Duodenal mucosa (tissue), 2 donors: ENCODE data around the gene FGF8.

Experiments
- H3K27ac ChIP-seq: one replicate; pipeline ENCODE4 v1.7.0; 2013; ENCODE audit warnings: low read depth, low read length
- H3K27me3 ChIP-seq, 2 donors: one replicate each; pipeline ENCODE4 v1.7.0; 2013; ENCODE audit warnings: low read length in 2 of 2, control low read depth in 1 of 2; ENCODE audit not compliant: insufficient read depth in 2 of 2, control insufficient read depth in 1 of 2
- H3K36me3 ChIP-seq, 2 donors: one replicate each; pipeline ENCODE4 v1.7.0; 2013; ENCODE audit warnings: low read length in 2 of 2, control low read depth in 1 of 2; ENCODE audit not compliant: insufficient read depth in 2 of 2, control insufficient read depth in 1 of 2
- H3K4me1 ChIP-seq, 2 donors: one replicate each; pipeline ENCODE4 v1.7.0; 2013; ENCODE audit warnings: low read length in 2 of 2, control low read depth in 1 of 2; ENCODE audit not compliant: insufficient read depth in 2 of 2, control insufficient read depth in 1 of 2
- H3K4me3 ChIP-seq, 2 donors: one replicate each; pipeline ENCODE4 v1.7.0; 2013; ENCODE audit warnings: low read length in 2 of 2, low read depth in 1 of 2
- H3K9ac ChIP-seq, 2 donors: one replicate each; pipeline ENCODE4 v1.7.0; 2013; ENCODE audit warnings: low read length in 2 of 2, low read depth in 1 of 2
- H3K9me3 ChIP-seq, 2 donors: one replicate each; pipeline ENCODE4 v1.7.0; 2013; ENCODE audit warnings: low read length in 2 of 2, control low read depth in 1 of 2; ENCODE audit not compliant: control insufficient read depth in 1 of 2

The FGF8 gene

DNA sequence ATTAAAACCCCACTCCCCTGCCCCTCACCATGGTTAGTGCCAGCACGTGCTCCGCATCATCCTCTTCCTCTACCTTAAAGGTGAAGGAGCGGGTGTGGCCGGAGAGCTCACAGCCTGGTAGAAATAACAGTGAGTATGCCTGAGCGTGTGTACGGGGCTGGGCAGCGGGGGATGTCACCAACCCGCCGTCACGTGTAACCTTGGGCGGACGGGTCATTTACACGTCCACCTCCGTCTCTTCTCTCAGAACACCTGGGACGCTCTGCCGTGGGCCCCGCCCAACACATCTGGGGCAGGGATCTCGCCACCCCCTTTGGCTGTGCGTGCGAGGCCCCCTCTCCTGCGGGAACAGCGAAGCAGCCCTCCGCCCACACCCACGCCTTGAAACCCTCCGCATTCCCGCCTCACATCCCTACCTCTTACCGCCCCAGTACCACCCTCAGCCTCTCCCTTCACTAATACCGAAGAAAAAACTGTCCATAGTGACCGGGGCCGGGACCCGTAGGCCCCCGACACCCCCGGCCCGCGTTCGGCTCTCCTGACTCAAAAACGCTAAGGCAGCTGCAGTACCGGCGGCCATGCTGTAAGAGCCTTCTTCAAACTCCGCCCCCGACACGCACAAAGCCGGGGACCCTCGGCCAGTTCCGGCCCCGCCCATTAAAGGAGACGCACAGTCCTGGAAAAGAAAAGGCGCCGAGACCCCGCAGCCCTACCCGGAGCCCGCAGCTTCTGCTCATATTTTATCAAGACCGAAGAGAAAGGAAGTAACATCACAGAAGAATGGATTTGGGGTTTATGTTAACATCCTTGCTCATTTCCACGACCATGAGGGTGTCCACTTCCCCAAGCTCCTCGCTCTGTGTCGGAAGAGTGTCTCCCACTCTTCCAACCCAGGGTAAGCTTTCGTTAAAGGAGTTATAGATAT is 7.2 kb upstream of the FGF8 start, which contains the start of gene NPM3:
NPM3 (minus strand) TSS at position 636 of the 925 bp plus-strand sequence; CDS start at position 580, 56 bp downstream.
- Histone ChIP-seq H3K27ac (no peak within 1 kb of the TSS), H3K4me3 (peak within 1 kb of the TSS; percentile 65 to 87), H3K4me1 (peaks cover 34 to 46% of the 10 kb centered on the region in 2 donors), H3K36me3 (peaks cover 16 to 34% of the 10 kb centered on the region in 2 donors), H3K9me3 (no peaks in the 10 kb centered on the region), H3K9ac (peak within 1 kb of the TSS; percentile 64 to 74), H3K27me3 (peaks cover 3 to 5% of the 10 kb centered on the region in 2 donors)

DNA sequence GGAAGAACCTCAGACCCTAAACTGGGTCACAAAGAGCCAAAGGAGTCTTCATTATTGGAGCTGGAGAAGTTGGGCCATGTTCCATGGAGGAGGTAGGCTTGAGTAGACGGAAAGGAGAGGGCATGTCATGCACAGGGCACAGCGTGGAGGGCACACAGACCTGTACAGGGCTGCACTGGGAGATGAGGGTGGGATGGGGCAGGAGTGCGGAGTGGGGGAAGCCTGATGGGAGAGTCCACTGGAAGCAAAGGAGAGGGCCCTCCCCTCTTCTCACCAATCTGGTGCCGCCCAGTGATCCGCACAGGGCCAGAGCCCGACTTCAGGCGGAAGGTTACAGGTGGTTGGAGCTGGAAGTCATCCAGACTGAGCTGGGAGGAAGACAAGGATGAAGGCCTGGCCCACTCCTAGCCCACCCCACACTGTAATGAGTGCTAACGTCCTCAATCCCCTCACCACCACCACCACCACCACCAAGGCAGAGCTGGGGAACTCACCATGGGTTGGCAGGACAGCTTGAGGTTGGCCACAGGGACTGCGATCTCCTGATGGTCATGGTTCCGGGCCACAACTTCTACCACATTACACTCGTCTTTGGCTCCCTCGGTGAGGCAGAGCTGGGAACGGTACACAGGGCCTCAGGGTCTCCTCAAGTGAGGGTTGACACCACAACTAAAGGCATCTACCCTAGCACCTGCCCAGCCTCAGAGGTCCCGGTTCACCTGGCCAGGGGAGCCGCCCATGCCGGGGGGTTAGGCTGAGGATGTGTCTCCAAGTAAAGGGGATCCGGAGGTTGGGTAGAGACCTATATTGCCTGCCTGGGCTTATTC is 6.3 kb upstream of the FGF8 start:
- peaks cover 12 to 28% of the 10 kb centered on the region in 2 donors for H3K36me3 ChIP-seq
- no peak overlapping the region for H3K27ac ChIP-seq
- peak overlapping the region; percentile 65 to 87 for H3K4me3 ChIP-seq
- H3K4me1 ChIP-seq: peaks cover 41 to 51% of the 10 kb centered on the region in 2 donors
- H3K27me3 ChIP-seq: peaks cover 12 to 14% of the 10 kb centered on the region in 2 donors
- H3K9me3 ChIP-seq: no peaks in the 10 kb centered on the region
- peak overlapping the region; percentile 64 to 74 for H3K9ac ChIP-seq

DNA sequence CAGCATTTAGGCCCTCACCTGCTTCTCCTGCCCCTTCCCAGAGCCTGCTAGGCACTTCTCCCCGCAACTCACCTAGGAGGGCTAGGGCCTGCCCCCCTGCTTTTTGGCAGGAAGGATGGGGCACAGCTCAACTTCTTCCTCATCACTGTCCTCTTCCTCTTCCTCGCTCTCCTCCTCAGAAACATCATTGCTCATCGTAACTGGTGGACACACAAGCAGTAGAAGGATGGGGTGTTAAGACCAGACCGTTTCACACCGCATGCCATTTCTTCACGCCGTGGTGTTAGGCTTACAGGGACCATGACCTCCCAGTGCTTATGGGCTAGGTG is 5.7 kb upstream of the FGF8 start:
- no peak overlapping the region for H3K27ac ChIP-seq
- peaks cover 18 to 20% of the 10 kb centered on the region in 2 donors for H3K27me3 ChIP-seq
- peaks cover 41 to 51% of the 10 kb centered on the region in 2 donors for H3K4me1 ChIP-seq
- no peak overlapping the region for H3K4me3 ChIP-seq
- peaks cover 10 to 23% of the 10 kb centered on the region in 2 donors for H3K36me3 ChIP-seq
- H3K9me3 ChIP-seq: no peaks in the 10 kb centered on the region
- H3K9ac ChIP-seq: no peak overlapping the region

DNA sequence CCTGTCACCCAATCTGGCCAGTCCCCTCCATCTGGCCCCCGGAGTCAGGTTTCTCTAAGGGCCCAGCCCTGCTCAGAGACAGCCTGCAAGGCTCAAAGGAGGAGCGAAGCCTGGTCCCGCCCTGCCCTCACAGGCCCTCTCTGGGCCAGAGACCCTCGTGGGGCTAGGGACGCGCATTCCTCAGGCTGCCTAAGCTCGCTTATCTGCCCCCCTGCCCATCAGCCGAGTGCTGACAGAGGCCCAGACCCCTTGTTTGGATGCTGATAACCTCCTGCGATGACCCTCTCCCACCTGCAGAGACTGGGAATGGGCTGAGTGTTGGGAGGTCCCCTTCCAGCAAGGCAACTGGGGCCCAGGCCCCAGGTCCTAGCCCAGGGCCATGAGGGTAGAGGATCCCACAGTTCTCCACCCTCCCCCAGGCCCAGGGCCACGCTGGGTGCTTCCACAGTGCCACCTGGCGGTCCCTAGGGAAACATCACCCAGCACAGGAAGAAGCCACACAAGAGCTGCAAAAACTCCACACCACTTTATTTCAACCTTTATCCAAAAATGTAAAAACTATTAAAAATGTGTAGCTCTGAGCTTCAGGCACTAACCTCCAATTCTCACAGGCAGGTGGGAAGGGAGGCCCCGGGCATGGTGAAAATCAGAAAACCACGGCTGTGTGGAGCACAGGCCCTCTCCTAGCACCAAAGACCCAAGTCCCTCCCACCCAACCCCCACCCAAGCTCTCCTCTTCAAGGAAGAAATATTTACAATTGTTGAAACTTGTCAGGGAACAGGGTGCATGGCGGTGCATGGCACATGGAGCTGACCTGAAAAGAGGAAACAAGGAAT is 5.1 kb upstream of the FGF8 start:
- Histone ChIP-seq H3K27ac (no peak overlapping the region), H3K27me3 (peaks cover 18 to 23% of the 10 kb centered on the region in 2 donors), H3K9me3 (no peaks in the 10 kb centered on the region), H3K4me1 (peaks cover 41 to 51% of the 10 kb centered on the region in 2 donors), H3K9ac (no peak overlapping the region), H3K4me3 (no peak overlapping the region), H3K36me3 (peaks cover 7 to 18% of the 10 kb centered on the region in 2 donors)

DNA sequence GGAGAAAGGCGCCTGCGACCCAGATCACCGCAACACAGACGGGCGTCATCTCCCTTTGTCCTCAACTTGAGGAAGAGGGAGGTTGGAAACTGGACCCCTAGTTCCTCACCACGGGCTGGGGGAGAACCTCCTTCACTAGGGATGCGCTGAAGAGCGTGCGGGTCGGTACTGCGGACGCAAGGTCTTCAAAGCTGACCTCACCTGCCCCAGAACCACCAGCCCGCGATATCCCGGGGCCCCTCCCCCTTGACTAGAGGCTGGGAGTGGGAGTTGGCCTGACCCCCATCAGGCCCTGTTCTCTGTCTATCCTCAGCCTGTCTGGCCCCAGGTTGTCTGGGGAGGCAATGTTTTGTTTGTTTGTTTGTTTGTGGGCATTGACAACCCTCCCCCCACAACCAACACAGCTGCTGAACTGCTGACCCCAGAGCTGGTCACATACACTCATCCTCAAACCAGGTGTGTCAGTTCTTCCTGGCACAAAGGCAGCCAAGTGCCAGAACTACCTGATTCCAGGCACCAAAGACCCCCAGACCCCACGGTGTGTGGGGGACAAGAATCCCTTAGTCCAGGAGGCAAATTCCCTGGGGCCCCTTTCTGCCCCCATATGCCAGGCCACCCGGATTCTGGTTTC is 4.4 kb upstream of the FGF8 start:
- H3K27me3 ChIP-seq: peaks cover 20 to 27% of the 10 kb centered on the region in 2 donors
- H3K36me3 ChIP-seq: peaks cover 0 to 11% of the 10 kb centered on the region in 2 donors
- peak overlapping the region; percentile 55 to 71 for H3K4me3 ChIP-seq
- H3K4me1 ChIP-seq: peaks cover 41 to 51% of the 10 kb centered on the region in 2 donors
- H3K9me3 ChIP-seq: no peaks in the 10 kb centered on the region
- no peak overlapping the region for H3K9ac ChIP-seq
- H3K27ac ChIP-seq: no peak overlapping the region

DNA sequence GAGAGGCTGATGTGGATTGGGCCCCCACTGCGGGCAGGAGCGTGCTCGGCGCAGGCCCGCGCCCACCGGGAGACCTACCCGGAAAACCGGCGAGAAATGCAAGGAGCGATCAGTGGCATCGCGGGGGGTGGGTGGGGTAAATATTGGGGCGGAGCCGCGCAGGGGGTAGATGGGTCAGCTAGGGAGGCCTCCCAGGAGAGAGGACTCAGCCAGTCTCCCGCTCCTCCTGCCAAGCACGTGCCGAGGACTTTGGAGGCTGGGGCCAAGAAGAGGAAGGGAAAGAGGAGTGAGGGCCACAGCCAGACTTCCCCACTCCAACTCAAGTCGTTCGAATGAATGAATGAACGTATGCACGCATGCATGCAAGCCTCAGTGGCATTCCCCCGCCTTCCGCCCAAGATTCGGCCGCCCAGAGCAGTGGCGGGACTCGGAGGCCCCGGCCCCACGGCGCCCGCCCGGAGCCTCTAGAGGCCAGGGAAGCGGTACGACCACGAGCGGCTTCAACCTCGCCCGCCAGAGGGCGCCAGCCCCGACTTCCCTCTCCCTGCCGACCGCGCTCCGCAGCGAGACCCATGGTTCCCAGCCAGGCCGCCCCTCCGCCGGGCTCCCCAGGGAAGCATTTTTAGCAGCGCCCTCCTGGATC is 3.8 kb upstream of the FGF8 start:
- peaks cover 45 to 54% of the 10 kb centered on the region in 2 donors for H3K4me1 ChIP-seq
- no peaks in the 10 kb centered on the region for H3K9me3 ChIP-seq
- H3K9ac ChIP-seq: peak overlapping the region in 1 of 2 donors; percentile 32
- H3K27me3 ChIP-seq: peaks cover 27 to 33% of the 10 kb centered on the region in 2 donors
- H3K4me3 ChIP-seq: peak overlapping the region; percentile 55 to 71
- no peak overlapping the region for H3K27ac ChIP-seq
- peaks cover 0 to 4% of the 10 kb centered on the region in 2 donors for H3K36me3 ChIP-seq

DNA sequence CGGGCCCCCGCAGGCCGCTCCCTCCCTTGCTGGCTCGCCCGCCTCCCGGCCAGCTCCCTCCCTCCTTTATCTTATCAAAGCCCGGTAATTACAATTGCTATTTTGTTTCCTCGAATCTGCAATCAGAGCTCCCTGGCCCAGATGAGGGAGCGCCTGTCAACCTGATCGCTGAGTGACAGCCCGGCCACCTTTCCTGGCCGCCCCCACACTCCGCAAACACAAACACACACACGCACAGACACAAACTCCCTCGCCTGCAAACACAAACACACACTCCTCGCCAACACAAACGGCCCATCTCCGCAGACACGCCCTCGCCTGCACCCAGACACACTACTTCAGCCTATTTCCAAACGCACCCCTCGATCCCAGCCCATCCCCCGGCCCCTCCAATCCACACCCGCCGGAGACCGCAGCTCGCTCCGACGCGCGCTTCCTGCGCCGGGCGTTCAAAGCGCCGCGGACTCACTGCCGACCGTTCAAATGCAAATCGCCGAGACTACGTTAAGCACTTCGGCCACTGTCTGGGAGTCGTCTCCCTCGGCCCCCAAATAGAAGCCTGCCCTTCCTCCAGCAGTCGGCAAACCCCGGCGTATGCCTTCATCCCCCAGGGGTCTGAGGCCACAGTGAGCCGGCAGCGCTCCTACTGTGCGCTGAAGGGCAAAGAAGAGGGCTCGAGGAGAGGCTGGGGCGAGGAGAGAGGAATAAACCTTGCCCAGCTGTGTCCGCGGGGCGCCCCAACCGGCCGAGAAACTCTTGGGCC is 3.0 kb upstream of the FGF8 start:
- Histone ChIP-seq H3K36me3 (no peaks in the 10 kb centered on the region), H3K9ac (peak overlapping the region in 1 of 2 donors; percentile 32), H3K9me3 (no peaks in the 10 kb centered on the region), H3K27ac (no peak overlapping the region), H3K27me3 (peaks cover 34 to 40% of the 10 kb centered on the region in 2 donors), H3K4me3 (peak overlapping the region; percentile 55 to 71), H3K4me1 (peaks cover 45 to 51% of the 10 kb centered on the region in 2 donors)

DNA sequence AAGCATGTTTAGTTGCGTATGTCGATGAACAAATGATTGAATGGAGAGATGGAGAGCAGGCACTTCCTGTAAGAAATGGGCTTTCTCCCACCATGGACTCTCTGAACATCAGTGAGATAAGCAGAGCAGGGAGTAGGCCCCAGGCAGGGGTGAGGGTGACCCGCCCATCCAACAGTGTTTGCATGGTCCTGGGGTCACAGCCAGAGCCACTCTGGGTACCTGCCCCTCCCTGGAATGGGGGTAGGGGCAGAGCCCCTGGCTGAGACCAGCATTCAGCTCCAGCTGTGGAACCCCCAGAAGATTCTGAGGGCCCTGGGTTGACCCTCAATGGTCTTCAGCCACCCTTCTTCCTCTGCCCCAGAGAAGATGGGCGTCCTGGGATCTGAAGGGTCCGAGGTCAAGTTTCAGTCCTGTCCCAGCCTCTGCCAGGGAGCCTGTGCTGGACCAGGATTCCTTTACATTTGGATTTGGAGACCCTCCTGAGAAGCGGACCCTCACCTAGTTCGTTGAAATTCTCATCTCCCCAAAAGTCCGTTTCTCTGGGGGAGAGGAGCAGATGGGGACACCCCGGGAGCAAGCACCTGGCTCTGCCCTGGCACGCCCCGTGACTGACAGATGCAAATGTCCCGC is 2.4 kb upstream of the FGF8 start:
- Histone ChIP-seq H3K27ac (no peak overlapping the region), H3K4me1 (peaks cover 40 to 44% of the 10 kb centered on the region in 2 donors), H3K4me3 (peak overlapping the region in 1 of 2 donors; percentile 12), H3K27me3 (peaks cover 41 to 47% of the 10 kb centered on the region in 2 donors), H3K9me3 (no peaks in the 10 kb centered on the region), H3K36me3 (no peaks in the 10 kb centered on the region), H3K9ac (no peak overlapping the region)
